HG03354 (cell line): ENCODE measurements around the gene GPX7.

ENCODE experiments used
- ATAC-seq: cut with Tn5 transposase; IDR thresholded peaks from one replicate; pipeline ENCODE4 v1.9.1; 2021; ENCODE audit warnings: mild to moderate bottlenecking; ENCODE audit not compliant: unreplicated experiment, poor library complexity, severe bottlenecking

Gene GPX7

DNA sequence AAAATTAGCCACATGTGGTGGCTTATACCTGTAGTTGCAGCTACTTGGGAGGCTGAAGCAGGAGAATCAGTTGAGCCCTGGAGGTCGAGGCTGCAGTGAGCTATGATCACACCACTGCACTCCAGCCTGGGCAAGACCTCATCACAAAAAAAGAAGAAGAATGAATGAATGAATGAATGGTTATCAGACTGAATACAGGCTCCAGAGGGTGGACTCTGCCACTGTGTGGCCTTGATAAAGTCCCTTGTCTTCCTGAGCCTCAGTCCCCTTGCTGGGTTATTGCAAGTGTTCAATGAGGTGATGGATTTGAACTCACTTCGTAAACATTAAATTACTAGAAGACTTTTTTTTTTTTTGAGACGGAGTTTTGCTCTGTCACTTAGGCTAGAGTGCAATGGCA is 55.5 kb downstream of the GPX7 start:
- ATAC-seq, result no peak
